HepG2 (cell line): ENCODE results near the gene FUT4.

Source experiments
- ADNP ChIP-seq: sonication (generic); formaldehyde crosslinking; IDR thresholded peaks from 2 replicates; pipeline ENCODE4 v1.4.0; 2020; ENCODE audit warnings: missing genetic modification reagents
- KAT7 ChIP-seq: IDR thresholded peaks from 2 replicates; pipeline ENCODE4 v1.6.1; 2018; ENCODE audit warnings: borderline replicate concordance, missing compliant biosample characterization
- KAT8 ChIP-seq: IDR thresholded peaks from 2 replicates; pipeline ENCODE4 v1.6.1; 2016; ENCODE audit warnings: missing genetic modification reagents, missing compliant biosample characterization
- MYPOP ChIP-seq: sonication (generic); formaldehyde crosslinking; IDR thresholded peaks from 2 replicates; pipeline ENCODE4 v1.8.1; 2023; ENCODE audit warnings: mild to moderate bottlenecking, moderate library complexity, missing genetic modification reagents
- NONO ChIP-seq, 2 experiments: fragments of 450-650 bp in 1 of 2; sonication (generic) in 1 of 2; formaldehyde crosslinking in 1 of 2; IDR thresholded peaks in 1 of 2; conservative IDR thresholded peaks in 1 of 2; 2 replicates each; pipeline versions ENCODE4 v1.6.1 to v1.8.0; 2017 to 2022; ENCODE audit warnings: mild to moderate bottlenecking in 1 of 2, missing genetic modification reagents in 1 of 2, moderate library complexity in 1 of 2
- PRPF4 ChIP-seq: fragments of 200-400 bp; formaldehyde crosslinking; IDR thresholded peaks from 2 replicates; pipeline ENCODE4 v1.6.1; 2016; ENCODE audit warnings: low read length, low read depth; ENCODE audit not compliant: poor library complexity, severe bottlenecking
- SMC3 ChIP-seq: IDR thresholded peaks from 2 replicates; pipeline ENCODE4 v1.6.1; 2011; ENCODE audit warnings: low read length, improper control_type of control experiment
- TCF7L2 ChIP-seq: IDR thresholded peaks from 2 replicates; pipeline ENCODE4 v1.6.1; 2011; ENCODE audit warnings: mild to moderate bottlenecking, low read depth, low read length, moderate library complexity
- ZKSCAN8 ChIP-seq: IDR thresholded peaks from 2 replicates; pipeline ENCODE4 v1.6.1; 2016; ENCODE audit warnings: borderline replicate concordance, missing genetic modification reagents, missing compliant biosample characterization
- ZSCAN29 ChIP-seq: sonication (generic); formaldehyde crosslinking; conservative IDR thresholded peaks from 2 replicates; pipeline ENCODE4 v1.4.0; 2020; ENCODE audit warnings: mild to moderate bottlenecking, missing genetic modification reagents
- TF ChIP-seq, protein P1 (sequence below): sonication (generic); formaldehyde crosslinking; IDR thresholded peaks from 2 replicates; pipeline ENCODE4 v1.5.0; 2020; ENCODE audit warnings: mild to moderate bottlenecking, missing genetic modification reagents, moderate library complexity

- TF ChIP-seq KAT7 (CRISPR knock-in tag) (no peak), SMC3 (no peak), NONO (IDR thresholded peaks at IDR 0.05) (no peak), NONO (CRISPR knock-in tag; conservative IDR thresholded peaks at IDR 0.05) (no peak), KAT8 (CRISPR knock-in tag) (no peak), MYPOP (CRISPR knock-in tag) (no peak), PRPF4 (no peak), ZSCAN29 (no peak), ADNP (no peak), TCF7L2 (no peak), ZKSCAN8 (CRISPR knock-in tag) (no peak)
- TF ChIP-seq, protein P1, sequence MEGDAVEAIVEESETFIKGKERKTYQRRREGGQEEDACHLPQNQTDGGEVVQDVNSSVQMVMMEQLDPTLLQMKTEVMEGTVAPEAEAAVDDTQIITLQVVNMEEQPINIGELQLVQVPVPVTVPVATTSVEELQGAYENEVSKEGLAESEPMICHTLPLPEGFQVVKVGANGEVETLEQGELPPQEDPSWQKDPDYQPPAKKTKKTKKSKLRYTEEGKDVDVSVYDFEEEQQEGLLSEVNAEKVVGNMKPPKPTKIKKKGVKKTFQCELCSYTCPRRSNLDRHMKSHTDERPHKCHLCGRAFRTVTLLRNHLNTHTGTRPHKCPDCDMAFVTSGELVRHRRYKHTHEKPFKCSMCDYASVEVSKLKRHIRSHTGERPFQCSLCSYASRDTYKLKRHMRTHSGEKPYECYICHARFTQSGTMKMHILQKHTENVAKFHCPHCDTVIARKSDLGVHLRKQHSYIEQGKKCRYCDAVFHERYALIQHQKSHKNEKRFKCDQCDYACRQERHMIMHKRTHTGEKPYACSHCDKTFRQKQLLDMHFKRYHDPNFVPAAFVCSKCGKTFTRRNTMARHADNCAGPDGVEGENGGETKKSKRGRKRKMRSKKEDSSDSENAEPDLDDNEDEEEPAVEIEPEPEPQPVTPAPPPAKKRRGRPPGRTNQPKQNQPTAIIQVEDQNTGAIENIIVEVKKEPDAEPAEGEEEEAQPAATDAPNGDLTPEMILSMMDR, result no peak
Observed at GRCh38 chr11:94585399-94585798, 41.7 kb downstream of the FUT4 start.
